Ecto neural progenitor cell (in vitro differentiated cells): ENCODE measurements around the gene AGAP3.
A peak's percentile ranks its signal among the peaks of the same experiment; 100 is the strongest.

Source experiments
- DNase-seq: peaks from one replicate; pipeline ENCODE4 v3.0.0-alpha.2; 2018; ENCODE audit warnings: low spot score

AGAP3 gene

DNA sequence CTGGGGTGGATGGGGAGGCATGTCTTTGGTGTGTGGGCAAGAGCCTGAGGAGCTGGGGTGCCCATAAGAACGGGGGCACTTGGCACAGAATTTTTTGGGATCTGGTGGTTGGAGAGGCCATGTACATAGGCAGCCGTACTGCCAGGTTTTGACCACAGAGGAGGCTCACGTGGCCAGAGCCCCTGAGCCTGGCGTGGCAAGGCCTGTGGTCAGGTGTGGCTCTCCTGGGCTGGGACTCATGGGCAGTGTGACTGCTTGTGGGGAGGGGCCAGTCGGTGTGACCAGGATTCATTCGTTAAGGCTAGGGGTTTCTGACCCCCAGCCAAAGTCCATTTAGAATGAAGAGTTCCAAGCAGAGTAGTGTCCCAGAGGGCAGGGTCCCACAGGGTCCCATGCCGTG lies 38.2 kb downstream of the AGAP3 start:
- no peak for DNase-seq

DNA sequence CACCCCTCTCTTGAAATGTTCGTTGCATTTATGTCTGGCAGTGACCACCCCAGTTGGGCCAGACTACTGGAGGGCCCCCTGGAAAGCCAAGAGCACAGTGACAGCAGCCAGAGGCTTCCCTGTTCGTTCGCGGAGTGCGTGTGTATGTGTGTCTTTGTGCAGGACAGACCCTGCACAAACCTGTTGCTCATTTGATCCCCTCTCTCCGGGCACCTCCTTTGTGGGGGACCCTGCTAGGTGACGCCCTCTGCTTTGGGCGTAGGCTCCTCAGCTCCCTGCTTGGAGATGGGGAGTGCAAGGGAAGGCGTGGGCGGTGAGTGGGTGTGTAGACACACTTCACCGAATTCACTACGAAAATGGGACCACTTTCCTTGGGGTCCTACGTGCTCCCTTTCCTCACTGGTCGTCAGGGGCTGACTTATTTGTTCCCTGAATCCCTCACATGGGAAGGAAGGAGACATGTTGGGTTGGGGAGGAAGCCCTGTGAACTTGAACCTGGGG lies 38.7 kb downstream of the AGAP3 start:
- no peak for DNase-seq

DNA sequence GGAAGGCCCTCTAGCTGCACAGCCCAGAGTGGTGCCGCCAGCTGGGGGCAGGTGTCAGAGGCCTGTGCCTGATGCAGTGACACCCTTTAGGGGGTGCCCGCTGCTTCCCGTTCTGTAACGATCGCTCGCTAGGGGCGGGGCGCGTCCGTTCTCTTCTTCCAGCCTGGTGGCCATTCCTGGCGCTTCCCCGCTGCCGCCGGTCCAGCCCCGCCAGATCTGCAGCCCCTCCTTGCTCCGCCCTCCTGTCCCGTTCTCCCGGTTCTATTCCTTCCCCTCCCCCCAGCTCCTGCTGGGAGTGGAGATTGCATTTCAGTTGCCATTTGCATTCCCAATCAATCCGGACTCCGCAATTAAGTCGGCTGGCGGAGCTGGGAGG lies 39.2 kb downstream of the AGAP3 start:
- no peak for DNase-seq

DNA sequence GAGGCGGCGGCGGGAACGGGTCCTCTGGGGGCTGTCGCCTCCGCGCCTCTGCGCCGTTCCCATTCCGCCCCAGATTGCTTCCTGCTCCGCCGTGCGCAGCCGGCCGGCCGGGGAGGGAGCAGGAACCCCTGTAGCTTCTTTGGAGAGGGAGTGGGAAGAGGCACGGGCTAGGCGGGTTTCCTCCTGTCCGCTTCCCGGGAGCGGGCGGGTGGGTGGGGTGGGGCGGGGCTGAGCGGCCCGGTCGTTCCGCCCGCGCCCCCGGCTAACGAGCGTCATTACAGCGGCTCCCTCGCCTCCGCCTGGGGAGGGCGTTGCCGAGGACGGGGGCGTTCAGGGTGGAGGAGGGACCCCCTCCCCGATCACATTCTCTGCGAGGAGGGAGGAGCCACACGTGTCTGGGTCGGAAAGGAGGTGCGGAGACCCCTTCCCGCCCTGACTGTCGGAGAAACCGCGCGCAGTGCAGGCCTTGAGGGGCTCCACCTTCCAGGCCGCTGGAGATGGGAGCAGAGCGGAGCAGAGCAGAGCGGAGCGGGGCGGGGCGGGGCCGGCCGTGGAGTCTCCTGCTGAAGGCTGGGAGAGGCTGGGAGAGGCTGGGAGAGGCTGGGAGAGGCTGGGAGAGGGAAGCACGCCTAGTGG lies 39.7 kb downstream of the AGAP3 start:
- DNase-seq = peak; percentile 85

DNA sequence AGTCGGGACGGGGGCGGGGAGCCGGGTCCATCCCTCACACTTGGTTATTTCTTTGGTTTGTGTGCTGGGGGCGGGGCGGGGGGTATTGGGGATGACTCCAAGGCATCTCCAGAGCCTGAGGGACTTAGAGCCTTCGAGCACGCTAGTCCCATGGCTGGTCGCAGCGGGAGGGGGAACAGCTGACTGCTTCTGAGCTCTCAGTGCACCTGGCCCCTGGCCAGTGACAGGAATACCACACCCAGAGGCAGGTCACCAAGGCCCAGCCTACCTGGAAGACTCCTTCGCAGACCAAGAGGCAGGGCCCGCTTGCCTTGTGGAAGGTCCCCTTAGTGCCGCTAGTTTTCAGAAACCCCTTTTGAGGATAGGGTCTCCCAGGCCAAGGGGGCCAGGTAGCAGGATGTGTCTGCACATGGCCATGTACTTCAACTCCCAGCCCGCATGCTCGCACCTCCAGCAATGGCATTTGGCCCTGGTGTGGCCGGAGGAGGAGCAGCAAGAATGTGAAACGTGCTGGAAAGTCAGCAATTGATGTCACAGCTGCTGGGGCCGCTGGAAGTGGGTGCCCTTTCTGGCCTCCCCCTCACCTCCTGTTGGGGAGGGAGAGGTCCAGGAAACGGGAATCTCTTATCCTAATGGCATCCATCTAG lies 40.3 kb downstream of the AGAP3 start:
- no peak for DNase-seq

DNA sequence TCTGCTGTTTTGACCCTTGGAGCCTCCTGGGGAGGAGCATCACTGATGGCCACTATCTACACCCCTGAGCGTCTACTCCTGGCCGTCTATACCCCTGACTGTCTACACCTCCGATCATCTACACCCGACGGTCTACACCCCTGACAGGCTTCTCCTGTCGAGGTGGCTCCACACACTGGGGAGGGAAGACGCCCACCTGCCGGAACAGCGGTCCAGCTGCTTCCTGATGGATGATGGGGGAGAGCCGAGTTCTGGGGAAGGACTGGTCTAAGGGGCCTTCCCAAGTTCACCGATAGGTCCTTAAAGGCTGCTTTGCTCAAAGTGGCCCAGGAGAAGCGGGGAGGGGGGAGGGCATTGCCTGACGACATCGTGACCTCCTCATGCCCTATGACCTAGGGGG lies 41.9 kb downstream of the AGAP3 start:
- DNase-seq = no peak

DNA sequence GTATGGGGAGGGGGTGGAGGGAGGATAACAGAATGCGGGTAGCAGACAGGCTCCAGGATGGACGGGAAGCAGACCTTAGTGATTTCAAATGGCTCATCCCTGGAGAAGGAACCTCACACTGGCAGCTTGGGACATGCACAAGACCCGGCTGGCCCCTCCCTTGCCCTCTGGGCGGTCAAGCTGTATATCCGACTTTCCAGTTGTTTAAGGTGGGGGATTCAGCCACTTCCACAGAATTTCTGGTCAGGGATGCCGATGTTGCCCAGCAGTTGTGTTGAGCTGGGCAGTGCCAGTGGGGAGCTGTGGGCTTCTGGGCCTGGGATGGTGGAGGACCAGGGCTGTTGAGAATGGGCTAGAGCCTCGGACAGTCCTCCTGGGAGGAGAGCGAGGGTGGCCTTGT lies 42.4 kb downstream of the AGAP3 start:
- DNase-seq = no peak

DNA sequence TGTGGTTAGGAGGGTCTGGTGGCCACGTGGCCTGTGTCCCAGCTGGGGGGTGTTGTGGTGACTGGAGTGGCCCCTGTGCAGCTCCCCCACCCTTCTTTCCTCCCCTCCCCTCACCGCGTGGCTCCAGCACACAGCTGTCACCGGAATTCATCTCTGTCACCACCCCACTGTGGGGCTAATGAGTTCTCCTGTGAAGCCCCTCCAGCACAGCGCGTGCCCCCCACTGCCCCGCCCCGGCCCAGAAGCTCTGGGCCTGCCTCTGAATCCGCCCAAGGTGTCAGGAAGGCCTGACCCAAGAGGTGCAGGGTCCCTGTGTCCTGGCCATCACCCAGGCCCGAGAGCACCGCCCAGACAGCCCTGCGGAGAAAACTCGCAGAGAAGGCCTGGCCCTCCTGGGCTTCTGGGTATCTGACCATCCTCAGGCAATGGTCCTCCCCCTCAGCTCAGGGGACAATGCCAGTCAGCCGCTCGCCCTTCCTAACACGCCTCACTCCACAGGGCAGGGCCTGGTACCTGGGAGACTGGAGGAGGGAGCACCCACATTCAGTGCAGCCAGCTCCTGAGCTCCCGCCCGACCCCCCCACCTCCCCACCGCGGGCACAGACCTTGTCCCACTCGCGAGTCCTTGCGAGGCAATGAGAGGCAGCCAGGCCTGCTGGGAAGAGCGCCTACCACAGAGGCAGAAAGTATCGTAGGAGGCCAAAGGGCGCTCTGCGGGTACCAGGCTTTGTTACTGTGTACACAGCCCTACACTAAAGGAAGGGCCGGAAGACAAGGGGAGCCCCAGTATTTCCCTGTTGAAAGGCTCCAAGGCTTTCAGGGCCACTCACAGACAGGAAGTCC lies 43.1 kb downstream of the AGAP3 start:
- DNase-seq = no peak

DNA sequence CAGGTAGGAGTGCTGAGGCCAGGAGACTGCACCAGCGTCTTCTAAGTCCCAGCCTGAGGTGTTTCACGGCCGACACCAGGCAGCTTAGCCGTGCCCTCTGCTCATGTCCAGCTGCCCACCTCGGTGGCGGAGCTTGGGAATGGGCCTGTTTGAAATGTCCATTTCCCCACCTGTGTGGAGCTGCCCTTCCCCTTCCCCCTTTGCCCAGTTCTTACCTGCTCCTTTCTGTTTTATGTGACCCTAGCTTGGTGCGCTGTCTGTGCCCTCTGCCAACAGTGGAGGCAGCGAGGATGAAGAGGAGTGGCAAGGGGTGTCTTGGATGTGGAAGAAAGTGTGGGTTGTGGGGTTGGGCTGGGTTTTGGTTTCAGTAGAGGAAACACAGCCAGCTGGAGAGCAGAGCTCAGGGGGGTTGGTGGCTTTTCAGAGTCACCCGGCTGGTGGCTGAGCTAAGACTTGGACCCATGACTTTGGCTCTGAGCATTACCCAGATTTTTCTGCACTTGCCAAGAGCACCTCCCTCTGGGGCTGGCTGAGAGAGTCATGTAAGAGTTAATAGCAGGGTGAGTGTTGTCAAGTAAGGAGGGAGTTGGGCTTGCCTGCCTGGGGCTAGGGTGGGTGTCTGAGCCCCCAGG lies 43.8 kb downstream of the AGAP3 start:
- no peak for DNase-seq

DNA sequence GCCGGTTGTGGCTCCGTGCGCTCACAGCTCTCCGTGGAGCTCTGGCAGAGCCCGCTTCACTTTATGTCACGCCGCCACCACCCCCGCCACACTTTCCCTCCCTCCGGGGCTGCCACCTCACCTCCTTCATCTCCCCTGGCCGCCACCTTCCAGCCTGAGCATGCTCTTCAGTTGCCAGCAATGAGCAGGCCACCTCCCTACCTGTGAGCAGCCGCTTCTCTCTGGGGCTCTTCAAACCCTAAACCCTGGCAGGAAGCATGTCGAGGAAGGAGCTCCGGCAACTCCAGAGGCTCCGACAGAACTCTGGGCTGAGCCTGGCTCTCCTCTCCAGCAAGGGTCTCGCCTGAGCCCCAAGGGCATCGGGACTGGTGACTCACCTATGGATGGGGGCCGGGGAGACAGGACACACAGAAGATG lies 44.5 kb downstream of the AGAP3 start:
- DNase-seq = no peak

DNA sequence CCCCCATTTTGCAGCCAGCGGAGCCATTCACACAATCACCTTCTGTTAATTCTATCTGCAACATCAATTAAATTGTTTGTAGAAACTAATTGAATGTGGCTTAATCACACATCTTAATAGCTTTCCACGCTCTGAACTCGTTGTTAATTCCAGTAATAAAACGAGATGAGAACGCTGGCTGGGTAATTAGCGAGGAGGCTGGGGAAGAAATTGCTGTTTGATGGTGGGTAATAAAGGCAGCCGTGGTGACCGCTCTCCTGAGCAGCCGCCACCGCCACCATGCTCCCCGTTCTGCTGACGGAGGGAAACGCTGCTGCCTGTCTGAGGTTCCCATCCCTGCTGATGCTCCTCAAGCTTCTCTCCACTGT lies 44.9 kb downstream of the AGAP3 start:
- no peak for DNase-seq

DNA sequence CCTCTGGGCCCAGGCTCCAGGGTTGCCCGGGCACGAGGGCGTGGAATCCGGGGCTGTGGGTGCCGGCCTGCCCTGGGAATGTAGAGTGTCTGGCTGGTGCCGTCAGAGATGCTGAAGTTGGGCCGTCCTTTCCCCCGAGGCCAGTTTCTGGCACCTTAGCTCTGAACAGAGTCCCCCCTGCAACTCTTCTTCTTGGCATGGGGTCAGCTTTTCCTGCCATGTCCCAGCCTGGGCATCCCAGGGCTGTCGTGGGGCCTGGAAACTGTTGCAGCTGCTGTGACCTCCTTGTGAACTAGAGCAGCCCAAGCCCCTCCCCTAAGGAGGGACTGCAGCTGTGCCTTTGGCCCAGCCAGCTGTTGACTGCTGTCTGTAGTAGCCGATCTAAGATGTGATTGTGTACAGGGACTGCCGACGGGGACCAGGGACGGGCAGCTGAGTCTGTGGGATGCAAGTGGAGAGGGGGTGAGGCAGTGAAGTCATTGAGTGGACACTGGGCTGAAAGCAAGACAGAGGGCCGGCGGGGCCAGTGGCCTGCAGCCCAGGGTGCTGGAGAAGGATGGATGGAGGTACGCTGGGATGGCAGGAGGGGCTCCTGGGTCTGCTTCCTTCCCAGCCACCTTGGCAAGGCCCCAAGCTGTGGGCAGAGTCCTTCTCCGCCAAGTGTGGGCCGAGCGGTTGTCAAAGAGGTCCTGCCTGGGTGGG lies 45.5 kb downstream of the AGAP3 start:
- DNase-seq = no peak

DNA sequence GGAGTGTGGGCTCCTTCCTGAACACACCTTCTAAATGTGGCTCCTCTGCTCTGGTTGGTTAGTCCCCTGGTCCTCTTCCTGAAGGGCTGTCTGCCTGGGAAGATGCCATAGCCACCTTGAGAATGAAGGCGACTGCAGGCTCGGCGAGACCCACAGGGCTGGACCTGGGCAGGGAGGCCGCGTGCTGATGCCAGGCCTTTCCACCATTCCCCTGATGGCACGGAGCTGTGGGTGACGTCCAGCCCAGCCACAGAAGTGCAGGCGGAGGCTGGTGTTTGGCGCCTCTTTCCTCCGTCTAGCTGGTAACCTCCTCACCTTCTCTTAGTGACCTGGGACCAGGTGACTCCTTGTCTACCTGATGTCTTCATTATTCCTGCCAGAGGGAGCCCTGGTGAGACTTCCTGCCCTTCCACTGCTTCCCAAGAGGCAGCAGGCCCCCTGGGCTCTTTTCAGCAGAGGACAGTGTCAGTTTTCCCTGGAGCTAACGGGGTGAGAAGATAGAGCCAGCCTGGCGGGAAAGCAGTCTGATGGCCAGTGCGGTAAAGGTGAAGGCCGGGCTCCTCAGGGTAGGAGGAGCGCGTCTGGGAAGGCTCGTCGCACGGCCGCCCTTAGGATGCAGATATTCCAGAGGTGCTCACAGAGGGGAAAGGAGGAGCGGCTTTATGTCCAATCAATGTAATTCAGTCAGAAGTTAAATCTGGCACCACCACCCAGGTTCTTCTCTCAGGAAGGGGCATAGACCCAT lies 46.4 kb downstream of the AGAP3 start:
- no peak for DNase-seq

DNA sequence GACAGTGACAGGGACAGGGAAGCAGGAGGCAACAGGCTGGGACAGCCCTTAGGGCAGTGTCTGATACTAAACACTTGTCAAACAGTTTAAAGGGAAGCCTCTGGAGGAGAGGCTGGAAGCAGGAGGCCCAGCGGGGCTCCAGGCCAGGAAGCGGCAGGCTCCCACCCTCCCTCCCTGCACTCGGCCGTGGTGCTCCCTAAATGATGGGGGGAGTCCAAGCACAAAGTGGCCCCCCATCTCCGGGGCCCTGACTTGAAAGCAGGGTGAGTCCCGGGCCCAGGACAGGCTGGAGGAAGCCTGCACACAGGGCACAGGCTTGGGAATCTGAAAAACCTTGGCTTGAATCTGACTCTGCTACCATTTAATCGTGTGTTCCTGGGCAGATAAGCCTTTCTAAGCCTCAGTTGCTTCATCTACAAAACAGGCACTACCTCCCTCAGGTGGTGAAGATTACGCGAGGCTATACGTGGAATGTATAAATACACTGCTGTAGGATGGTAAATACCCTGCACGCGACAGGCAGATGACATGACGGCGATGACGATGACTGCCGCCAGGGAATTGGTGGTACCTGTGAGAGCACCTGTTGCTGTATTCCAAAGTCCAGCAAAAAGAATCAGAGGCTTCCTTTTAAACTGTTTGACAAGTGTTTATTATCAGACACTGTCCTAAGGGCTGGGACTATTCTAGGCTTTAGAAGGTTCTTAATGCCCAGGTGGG lies 47.2 kb downstream of the AGAP3 start:
- DNase-seq = no peak

DNA sequence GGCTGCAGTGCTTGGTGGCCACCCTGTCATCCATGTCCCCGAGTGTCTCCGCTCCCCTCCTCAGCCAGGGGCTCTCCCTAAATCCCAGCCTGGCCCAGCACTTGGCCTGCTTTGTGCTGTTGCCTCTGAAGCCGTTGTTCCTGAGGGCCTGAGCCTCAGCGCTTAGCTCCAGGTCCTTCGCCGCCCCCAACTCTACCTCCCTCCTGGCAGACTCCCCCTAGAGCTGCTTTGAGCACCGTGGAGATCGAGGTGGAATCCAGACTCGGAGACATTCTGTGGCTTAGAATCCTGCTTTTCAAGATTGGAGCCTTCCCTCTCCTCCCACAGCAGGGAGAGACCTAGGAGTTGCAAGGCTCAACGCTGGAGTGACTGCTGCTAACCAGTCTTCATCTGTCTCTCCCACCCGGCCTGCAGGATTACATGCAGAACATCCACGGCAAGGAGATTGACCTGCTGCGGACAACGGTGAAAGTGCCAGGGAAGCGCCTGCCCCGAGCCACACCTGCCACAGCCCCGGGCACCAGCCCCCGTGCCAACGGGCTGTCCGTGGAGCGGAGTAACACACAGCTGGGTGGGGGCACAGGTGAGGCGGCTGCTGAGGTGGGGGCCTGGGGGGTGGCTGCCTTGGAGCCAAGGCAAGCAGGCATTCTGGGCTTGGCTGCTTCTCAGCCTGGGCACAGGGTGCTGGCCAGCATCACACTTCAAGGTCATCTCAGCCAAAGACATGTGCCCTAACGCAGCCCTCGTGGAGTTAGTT lies 47.9 kb downstream of the AGAP3 start:
- DNase-seq = no peak

DNA sequence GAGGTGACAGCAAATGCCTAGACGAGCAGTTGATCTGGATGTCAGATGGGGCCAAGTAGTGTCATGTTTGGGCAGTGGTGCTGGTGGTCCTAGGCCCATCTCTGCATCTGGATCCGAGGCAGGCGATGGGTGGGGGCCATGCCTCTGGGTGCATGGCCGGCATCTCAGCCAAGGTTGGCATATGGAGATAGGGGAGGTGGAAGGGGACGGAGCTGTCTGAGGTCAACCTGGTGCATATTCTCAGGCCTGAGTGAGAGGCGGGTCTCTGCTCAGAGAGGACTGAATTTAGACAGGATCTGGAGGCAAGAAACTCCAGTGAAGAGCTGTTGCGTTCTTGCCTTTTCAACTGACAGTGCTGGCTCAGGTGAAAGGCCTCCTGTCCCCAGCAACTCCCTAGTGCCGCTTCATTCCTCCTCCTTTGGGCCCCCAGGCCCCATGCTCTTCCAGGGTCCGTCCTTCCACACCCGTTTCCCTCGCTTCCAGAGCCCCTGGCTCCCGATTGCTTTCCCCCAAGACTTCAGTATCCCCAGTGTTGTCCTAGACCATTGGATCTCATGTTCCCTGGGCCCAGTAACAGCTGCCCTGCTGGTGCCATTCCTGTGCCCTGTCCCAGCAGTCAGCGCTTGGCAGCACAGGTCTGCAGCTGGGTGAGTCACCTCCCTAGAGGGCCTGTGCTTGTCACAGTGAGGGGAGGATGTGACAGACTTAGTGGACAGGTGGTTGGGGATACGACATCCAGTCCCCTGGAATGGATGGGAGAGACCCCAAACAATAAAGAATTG lies 48.7 kb downstream of the AGAP3 start:
- DNase-seq = no peak

DNA sequence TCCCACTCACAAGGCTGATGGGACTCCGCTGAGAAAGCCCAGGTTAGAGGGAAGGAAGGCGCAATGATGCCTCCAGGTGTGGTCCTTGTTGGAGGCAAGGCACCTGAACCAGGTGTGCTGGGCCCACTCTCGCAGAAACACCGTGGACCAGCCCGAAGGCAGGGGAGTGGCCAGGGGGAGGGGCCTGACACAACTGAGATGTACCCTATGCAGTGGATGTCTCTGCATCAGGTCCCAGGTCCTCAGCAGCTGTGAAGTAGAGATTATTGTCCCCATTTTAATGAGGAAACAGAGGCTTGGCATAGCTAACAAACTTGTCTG lies 49.2 kb downstream of the AGAP3 start:
- no peak for DNase-seq

DNA sequence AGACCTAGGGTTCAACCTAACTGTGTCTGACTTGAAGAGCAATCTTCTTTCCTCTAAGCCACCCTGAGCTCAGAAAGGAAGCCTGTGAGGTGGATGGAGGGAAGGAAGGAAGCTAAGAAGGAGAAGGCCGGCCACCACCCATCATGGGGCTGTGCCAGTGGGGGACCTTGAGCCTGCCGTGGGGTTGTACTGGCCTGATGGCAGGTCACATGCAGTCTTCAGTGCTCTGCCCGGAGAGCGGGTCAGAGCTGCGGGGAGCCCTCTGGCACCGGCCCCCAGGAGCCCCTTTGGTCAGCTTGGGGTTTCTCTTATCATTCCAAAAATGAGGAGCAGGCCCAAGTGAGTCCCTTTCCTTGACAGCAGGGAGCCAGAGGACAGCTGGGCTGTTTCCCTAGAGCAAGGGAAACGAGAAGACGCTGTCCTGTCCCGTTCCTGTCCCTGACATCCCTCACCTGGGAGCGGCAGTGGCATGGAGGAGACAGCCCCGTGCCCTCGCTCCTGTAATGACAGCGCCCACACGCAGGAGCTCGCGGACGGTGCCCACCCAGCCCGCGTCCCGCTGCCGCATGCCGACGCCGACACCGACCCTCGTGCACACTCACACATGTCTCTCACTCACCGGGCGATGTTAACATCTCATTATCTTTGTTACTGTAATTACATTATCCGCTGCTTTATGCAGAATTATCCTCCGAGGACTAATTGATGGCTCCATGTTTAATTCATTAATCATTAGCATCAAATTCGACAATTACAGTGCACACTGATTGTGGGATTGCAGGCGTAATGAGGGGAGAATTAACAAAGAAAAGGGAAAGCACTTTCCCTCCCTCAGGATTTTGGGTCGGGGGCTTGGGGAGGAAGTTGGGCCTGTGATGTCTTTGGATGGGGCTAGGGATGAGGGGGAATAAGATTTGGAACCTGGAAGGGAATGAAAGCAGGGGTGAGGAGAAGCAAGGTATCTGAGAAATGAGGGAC lies 49.9 kb downstream of the AGAP3 start:
- no peak for DNase-seq
